Liver (tissue), 9 donors: ENCODE measurements around the gene TMEM170B. TPM values are rescaled to one million over a fixed set of nuclear protein-coding genes. Genes with fewer than 3 reads are reported as not detected.

Experiments
- DNase-seq: peaks from one replicate; pipeline ENCODE4 v3.0.0-alpha.2; 2017; ENCODE audit warnings: low spot score
- H3K27ac ChIP-seq, 2 donors: one replicate each; pipeline ENCODE4 v1.7.0; 2013; ENCODE audit warnings: inconsistent platforms in 2 of 2, low read length in 2 of 2, control low read depth in 1 of 2, low read depth in 1 of 2, mild to moderate bottlenecking in 1 of 2
- H3K27me3 ChIP-seq, 4 donors: one replicate each; pipeline versions ENCODE4 v1.6.1 to v1.7.0; 2013; ENCODE audit warnings: low read length in 3 of 4, inconsistent platforms in 1 of 4, mild to moderate bottlenecking in 1 of 4, moderate library complexity in 1 of 4; ENCODE audit not compliant: control insufficient read depth in 4 of 4, insufficient read depth in 4 of 4
- H3K36me3 ChIP-seq, 4 donors: one replicate each; pipeline versions ENCODE4 v1.6.1 to v1.7.0; 2013; ENCODE audit warnings: low read length in 3 of 4, mild to moderate bottlenecking in 3 of 4, low read depth in 1 of 4, moderate library complexity in 1 of 4; ENCODE audit not compliant: control insufficient read depth in 4 of 4, insufficient read depth in 3 of 4
- H3K4me1 ChIP-seq, 4 donors: one replicate each; pipeline versions ENCODE4 v1.6.1 to v1.7.0; 2013; ENCODE audit warnings: low read length in 3 of 4, mild to moderate bottlenecking in 3 of 4, moderate library complexity in 1 of 4; ENCODE audit not compliant: control insufficient read depth in 4 of 4, insufficient read depth in 4 of 4
- H3K4me3 ChIP-seq, 3 donors: one replicate each; pipeline versions ENCODE4 v1.6.1 to v1.7.0; 2013; ENCODE audit warnings: low read length in 3 of 3, control low read depth in 1 of 3, low read depth in 1 of 3, mild to moderate bottlenecking in 1 of 3
- H3K9ac ChIP-seq, 2 donors: one replicate each; pipeline ENCODE4 v1.7.0; 2013; ENCODE audit warnings: low read length in 2 of 2, mild to moderate bottlenecking in 2 of 2, moderate library complexity in 2 of 2, control low read depth in 1 of 2, low read depth in 1 of 2
- H3K9me3 ChIP-seq, 4 donors: one replicate each; pipeline versions ENCODE4 v1.6.1 to v1.7.0; 2013; ENCODE audit warnings: low read length in 3 of 4; ENCODE audit not compliant: control insufficient read depth in 4 of 4
- EGR1 ChIP-seq, 2 donors: IDR thresholded peaks; 2 replicates each; pipeline ENCODE4 v1.6.1; 2016 to 2018; ENCODE audit warnings: antibody characterized with exemption in 2 of 2, low read depth in 2 of 2
- FOXA1 ChIP-seq: IDR thresholded peaks from 2 replicates; pipeline ENCODE4 v1.6.1; 2016; ENCODE audit warnings: antibody characterized with exemption
- GABPA ChIP-seq, 2 donors: IDR thresholded peaks in 1 of 2; conservative IDR thresholded peaks in 1 of 2; 2 replicates each; pipeline ENCODE4 v1.6.1; 2016; ENCODE audit warnings: antibody characterized with exemption in 2 of 2, mild to moderate bottlenecking in 1 of 2, moderate library complexity in 1 of 2
- HNF4A ChIP-seq, 2 donors: conservative IDR thresholded peaks; 2 replicates each; pipeline ENCODE4 v1.6.1; 2016; ENCODE audit warnings: antibody characterized with exemption in 2 of 2, mild to moderate bottlenecking in 2 of 2
- HNF4G ChIP-seq: IDR thresholded peaks from 2 replicates; pipeline ENCODE4 v1.6.1; 2016; ENCODE audit warnings: antibody characterized with exemption
- JUND ChIP-seq, 2 donors: IDR thresholded peaks; 2 replicates each; pipeline ENCODE4 v1.6.1; 2016; ENCODE audit warnings: antibody characterized with exemption in 2 of 2
- NR2F2 ChIP-seq: IDR thresholded peaks from 2 replicates; pipeline ENCODE4 v1.6.1; 2016; ENCODE audit warnings: antibody characterized with exemption
- RAD21 ChIP-seq, 2 donors: IDR thresholded peaks; 2 replicates each; pipeline ENCODE4 v1.6.1; 2016; ENCODE audit warnings: antibody characterized with exemption in 2 of 2, mild to moderate bottlenecking in 2 of 2
- RXRA ChIP-seq, 2 donors: IDR thresholded peaks; 2 replicates each; pipeline ENCODE4 v1.6.1; 2017 to 2018; ENCODE audit warnings: antibody characterized with exemption in 2 of 2, mild to moderate bottlenecking in 1 of 2
- SP1 ChIP-seq: IDR thresholded peaks from 2 replicates; pipeline ENCODE4 v1.6.1; 2018; ENCODE audit warnings: antibody characterized with exemption, mild to moderate bottlenecking
- TAF1 ChIP-seq: conservative IDR thresholded peaks from 2 replicates; pipeline ENCODE4 v1.6.1; 2016; ENCODE audit warnings: antibody characterized with exemption, mild to moderate bottlenecking
- YY1 ChIP-seq: IDR thresholded peaks from 2 replicates; pipeline ENCODE4 v1.6.1; 2016; ENCODE audit warnings: antibody characterized with exemption, mild to moderate bottlenecking
- WGBS: extraction: QIAGEN DNeasy Blood & Tissue Kit; methylation state at CpG from one replicate; pipeline ENCODE4 v1.1.7; 2013; 5-methylcytosine and 5-hydroxymethylcytosine counted together
- polyA plus RNA-seq, 2 donors: library from polyadenylated mRNA; stranded (reverse) in 1 of 2; unstranded in 1 of 2; fragments of 200-250 nt in 1 of 2; fragments of >200 nt in 1 of 2; fragmentation: Nextera tagmentation in 1 of 2; extraction: Ambion mirVana in 1 of 2; gene quantifications; one replicate each; pipeline versions ENCODE4 v1.2.1 to v1.2.3, GENCODE V29; 2013 to 2015
- total RNA-seq, 2 donors: library from RNA; depleted of rRNA; stranded (reverse); fragments of >200 nt; gene quantifications; one replicate each; pipeline ENCODE4 v1.2.3, GENCODE V29; 2014
- TF ChIP-seq, protein P1 (sequence below): IDR thresholded peaks from 2 replicates; pipeline ENCODE4 v1.6.1; 2016; ENCODE audit warnings: antibody characterized with exemption
- TF ChIP-seq, protein P2 (sequence below): IDR thresholded peaks from 2 replicates; pipeline ENCODE4 v1.6.1; 2016; ENCODE audit warnings: antibody characterized with exemption, mild to moderate bottlenecking
- TF ChIP-seq, protein P3 (sequence below): IDR thresholded peaks from 2 replicates; pipeline ENCODE4 v1.6.1; 2016; ENCODE audit warnings: antibody characterized with exemption
- TF ChIP-seq, protein P4 (sequence below): fragments of 150-350 bp; IDR thresholded peaks from 2 replicates; pipeline ENCODE4 v1.5.1; 2017; ENCODE audit warnings: improper control_type of control experiment, low read depth, low read length; ENCODE audit not compliant: missing input control
- donor health status: healthy.
- donor health status: healthy.
- donor health status: healthy.
- donor health status: healthy.
- donor health status: healthy.

The TMEM170B gene
- total and polyA plus RNA-seq, 4 donors, result 1.8 to 11.0 (median 6.1) TPM

DNA sequence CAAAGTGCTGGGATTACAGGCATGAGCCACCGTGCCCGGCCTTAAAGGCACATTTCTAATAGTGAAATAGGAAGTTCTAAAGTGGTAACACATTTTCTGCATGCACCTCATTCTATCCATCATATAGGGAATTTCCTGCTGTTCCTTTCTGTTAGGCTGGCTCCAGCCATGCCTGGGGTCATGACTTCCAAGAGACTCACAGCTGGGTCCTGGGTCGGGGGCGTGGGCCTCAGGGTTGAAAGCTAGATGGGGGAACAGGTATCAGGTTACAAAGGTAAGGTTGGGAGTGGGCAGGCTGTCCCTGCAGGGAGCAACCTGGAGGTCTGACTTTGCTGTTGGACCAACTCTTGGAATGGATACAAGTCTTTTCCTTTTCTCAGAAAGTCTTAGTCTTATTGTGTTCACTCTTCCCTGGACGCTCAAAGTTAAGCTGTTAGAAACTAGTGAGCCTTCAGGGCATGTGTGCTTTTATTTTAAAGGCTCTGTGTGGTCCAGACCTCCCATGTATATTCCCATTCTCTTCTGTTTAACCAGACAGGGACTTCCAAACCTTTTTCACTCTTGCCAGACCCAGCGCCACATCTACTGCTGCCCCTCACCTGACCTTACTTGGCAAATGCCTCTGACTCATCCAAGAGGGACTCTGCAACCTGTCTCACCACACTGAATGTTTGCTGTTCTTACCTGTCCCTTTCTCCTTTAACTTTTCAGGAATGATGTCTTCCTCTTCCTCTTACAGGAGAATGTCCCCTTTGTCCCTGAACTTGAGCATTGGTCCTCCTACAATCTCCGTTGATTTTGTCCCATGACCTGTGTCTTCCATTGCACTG lies 64.4 kb downstream of the TMEM170B start:
- H3K36me3 ChIP-seq, result no peaks in the 10 kb centered on the region
- 89% methylated on average over 7 of the region's 7 CpGs for WGBS

DNA sequence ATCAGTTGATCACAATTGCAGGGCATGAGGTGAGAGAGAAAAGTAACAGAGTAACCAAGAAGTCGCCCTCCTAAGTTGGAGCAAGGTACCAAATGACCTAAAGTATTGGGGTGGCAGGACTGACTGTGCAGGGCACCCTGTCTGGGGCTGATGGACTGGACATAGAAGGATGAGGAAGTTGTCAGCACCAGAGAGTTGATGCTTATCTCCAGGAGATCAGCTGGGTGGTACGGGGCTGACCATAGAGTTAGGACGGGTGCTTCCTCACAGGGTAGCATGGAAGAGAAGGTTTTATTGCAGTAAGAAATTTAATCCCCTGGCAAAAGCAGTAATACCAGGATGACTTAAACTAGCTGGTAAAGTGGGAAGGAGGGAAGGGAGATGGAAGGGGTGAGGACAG lies 66.7 kb downstream of the TMEM170B start:
- no peaks in the 10 kb centered on the region for H3K9me3 ChIP-seq
- no peak overlapping the region for H3K4me3 ChIP-seq
- 83% methylated on average over 3 of the region's 3 CpGs for WGBS
- no peaks in the 10 kb centered on the region for H3K36me3 ChIP-seq
- TF ChIP-seq JUND (IDR thresholded peaks at IDR 0.05), result no peak
- no peak for TF ChIP-seq FOXA1
- TF ChIP-seq, protein P1, sequence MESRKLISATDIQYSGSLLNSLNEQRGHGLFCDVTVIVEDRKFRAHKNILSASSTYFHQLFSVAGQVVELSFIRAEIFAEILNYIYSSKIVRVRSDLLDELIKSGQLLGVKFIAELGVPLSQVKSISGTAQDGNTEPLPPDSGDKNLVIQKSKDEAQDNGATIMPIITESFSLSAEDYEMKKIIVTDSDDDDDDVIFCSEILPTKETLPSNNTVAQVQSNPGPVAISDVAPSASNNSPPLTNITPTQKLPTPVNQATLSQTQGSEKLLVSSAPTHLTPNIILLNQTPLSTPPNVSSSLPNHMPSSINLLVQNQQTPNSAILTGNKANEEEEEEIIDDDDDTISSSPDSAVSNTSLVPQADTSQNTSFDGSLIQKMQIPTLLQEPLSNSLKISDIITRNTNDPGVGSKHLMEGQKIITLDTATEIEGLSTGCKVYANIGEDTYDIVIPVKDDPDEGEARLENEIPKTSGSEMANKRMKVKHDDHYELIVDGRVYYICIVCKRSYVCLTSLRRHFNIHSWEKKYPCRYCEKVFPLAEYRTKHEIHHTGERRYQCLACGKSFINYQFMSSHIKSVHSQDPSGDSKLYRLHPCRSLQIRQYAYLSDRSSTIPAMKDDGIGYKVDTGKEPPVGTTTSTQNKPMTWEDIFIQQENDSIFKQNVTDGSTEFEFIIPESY, result no peak
- TF ChIP-seq HNF4G, result no peak
- no peak for TF ChIP-seq NR2F2
- TF ChIP-seq EGR1 (IDR thresholded peaks at IDR 0.05; ENCODE audit: low read depth in 2 of 2), result no peak
- no peak for TF ChIP-seq RAD21 (IDR thresholded peaks at IDR 0.05)
- TF ChIP-seq YY1, result no peak
- TF ChIP-seq, protein P2, sequence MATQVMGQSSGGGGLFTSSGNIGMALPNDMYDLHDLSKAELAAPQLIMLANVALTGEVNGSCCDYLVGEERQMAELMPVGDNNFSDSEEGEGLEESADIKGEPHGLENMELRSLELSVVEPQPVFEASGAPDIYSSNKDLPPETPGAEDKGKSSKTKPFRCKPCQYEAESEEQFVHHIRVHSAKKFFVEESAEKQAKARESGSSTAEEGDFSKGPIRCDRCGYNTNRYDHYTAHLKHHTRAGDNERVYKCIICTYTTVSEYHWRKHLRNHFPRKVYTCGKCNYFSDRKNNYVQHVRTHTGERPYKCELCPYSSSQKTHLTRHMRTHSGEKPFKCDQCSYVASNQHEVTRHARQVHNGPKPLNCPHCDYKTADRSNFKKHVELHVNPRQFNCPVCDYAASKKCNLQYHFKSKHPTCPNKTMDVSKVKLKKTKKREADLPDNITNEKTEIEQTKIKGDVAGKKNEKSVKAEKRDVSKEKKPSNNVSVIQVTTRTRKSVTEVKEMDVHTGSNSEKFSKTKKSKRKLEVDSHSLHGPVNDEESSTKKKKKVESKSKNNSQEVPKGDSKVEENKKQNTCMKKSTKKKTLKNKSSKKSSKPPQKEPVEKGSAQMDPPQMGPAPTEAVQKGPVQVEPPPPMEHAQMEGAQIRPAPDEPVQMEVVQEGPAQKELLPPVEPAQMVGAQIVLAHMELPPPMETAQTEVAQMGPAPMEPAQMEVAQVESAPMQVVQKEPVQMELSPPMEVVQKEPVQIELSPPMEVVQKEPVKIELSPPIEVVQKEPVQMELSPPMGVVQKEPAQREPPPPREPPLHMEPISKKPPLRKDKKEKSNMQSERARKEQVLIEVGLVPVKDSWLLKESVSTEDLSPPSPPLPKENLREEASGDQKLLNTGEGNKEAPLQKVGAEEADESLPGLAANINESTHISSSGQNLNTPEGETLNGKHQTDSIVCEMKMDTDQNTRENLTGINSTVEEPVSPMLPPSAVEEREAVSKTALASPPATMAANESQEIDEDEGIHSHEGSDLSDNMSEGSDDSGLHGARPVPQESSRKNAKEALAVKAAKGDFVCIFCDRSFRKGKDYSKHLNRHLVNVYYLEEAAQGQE, result no peak
- TF ChIP-seq RXRA (IDR thresholded peaks at IDR 0.05), result no peak
- no peak for TF ChIP-seq SP1
- TF ChIP-seq GABPA (IDR thresholded peaks at IDR 0.05 in 1 of 2, conservative IDR thresholded peaks at IDR 0.05 in 1 of 2), result no peak
- no peak for TF ChIP-seq HNF4A (conservative IDR thresholded peaks at IDR 0.05)
- TF ChIP-seq, protein P3, sequence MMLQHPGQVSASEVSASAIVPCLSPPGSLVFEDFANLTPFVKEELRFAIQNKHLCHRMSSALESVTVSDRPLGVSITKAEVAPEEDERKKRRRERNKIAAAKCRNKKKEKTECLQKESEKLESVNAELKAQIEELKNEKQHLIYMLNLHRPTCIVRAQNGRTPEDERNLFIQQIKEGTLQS, result no peak
- DNase-seq, result no peak
- H3K4me1 ChIP-seq, result peaks cover 0 to 4% (median under 1%) of the 10 kb centered on the region in 4 donors
- no peak overlapping the region for H3K9ac ChIP-seq
- H3K27me3 ChIP-seq, result no peaks in the 10 kb centered on the region
- H3K27ac ChIP-seq, result no peak overlapping the region

More for the DNA sequence above, 64.4 kb downstream of the TMEM170B start:
- no peak for DNase-seq
- no peak overlapping the region for H3K27ac ChIP-seq
- TF ChIP-seq HNF4A (conservative IDR thresholded peaks at IDR 0.05) (no peak), TAF1 (no peak), GABPA (IDR thresholded peaks at IDR 0.05 in 1 of 2, conservative IDR thresholded peaks at IDR 0.05 in 1 of 2) (no peak), JUND (IDR thresholded peaks at IDR 0.05) (no peak), HNF4G (no peak), YY1 (no peak), EGR1 (IDR thresholded peaks at IDR 0.05; ENCODE audit: low read depth in 2 of 2) (no peak), SP1 (no peak)
- TF ChIP-seq, protein P4, sequence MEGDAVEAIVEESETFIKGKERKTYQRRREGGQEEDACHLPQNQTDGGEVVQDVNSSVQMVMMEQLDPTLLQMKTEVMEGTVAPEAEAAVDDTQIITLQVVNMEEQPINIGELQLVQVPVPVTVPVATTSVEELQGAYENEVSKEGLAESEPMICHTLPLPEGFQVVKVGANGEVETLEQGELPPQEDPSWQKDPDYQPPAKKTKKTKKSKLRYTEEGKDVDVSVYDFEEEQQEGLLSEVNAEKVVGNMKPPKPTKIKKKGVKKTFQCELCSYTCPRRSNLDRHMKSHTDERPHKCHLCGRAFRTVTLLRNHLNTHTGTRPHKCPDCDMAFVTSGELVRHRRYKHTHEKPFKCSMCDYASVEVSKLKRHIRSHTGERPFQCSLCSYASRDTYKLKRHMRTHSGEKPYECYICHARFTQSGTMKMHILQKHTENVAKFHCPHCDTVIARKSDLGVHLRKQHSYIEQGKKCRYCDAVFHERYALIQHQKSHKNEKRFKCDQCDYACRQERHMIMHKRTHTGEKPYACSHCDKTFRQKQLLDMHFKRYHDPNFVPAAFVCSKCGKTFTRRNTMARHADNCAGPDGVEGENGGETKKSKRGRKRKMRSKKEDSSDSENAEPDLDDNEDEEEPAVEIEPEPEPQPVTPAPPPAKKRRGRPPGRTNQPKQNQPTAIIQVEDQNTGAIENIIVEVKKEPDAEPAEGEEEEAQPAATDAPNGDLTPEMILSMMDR, result no peak
- TF ChIP-seq, protein P1, result no peak
- no peak overlapping the region for H3K4me3 ChIP-seq
- no peaks in the 10 kb centered on the region for H3K9me3 ChIP-seq
- peaks cover 0 to 6% (median 3%) of the 10 kb centered on the region in 4 donors for H3K4me1 ChIP-seq
- H3K9ac ChIP-seq, result no peak overlapping the region
- no peaks in the 10 kb centered on the region for H3K27me3 ChIP-seq
